ENCODE measurements around the gene CLCN6.
"Not testable (repeated sequence)": the region's sequence is repeated elsewhere in the genome, so short reads cannot be mapped to it uniquely, and the experiment has no call there.

- not testable (repeated sequence) for TF ChIP-seq CTCF (optimal IDR thresholded peaks at IDR 0.05 in 1 of 3, IDR thresholded peaks at IDR 0.05 in 1 of 3, conservative IDR thresholded peaks at IDR 0.05 in 1 of 3; ENCODE audit: extremely low read depth in 1 of 3, insufficient read depth in 2 of 3, low read length in 3 of 3); EZH2 (IDR thresholded peaks at IDR 0.05; ENCODE audit: low read length)
These were observed 1.9 kb upstream of the CLCN6 start for GRCh38 chr1:11803924-11804665.

Measured in keratinocyte (primary cell).